Dermis blood vessel endothelial cell (primary cell): ENCODE data around the gene ZNF507. TPM values are rescaled to one million over a fixed set of nuclear protein-coding genes. Genes with fewer than 3 reads are reported as not detected.
"Not testable (repeated sequence)": the region's sequence is repeated elsewhere in the genome, so short reads cannot be mapped to it uniquely, and the experiment has no call there.

Experiments
- DNase-seq: peaks from one replicate; pipeline ENCODE4 v3.0.0; 2010
- total RNA-seq: library from RNA; depleted of rRNA; stranded (reverse); fragments of >200 nt; gene quantifications from 2 replicates; pipeline ENCODE4 v1.2.3, GENCODE V29; 2014

ZNF507 gene
- total RNA-seq, 1 donor from 2014 or later, result 12.3 TPM

DNA sequence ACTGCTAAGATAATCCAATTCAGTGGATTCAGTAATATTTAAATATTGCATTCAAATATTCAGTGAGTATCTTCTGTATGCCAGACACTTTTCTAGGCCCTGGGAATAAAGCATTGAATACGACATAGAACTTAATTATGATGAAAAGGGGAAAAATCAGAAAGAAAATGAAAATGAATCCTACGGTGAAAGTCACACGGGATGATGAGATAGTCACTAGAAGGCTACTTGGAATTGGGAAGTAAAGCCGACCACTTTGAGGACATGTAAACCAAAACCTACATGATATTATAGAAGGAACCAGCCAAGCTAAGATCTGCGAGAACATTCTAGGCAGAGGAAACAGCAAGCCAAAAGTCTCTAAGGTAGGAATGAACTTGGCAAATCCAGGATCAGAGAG is 70.3 kb downstream of the ZNF507 start:
- DNase-seq, result no peak

DNA sequence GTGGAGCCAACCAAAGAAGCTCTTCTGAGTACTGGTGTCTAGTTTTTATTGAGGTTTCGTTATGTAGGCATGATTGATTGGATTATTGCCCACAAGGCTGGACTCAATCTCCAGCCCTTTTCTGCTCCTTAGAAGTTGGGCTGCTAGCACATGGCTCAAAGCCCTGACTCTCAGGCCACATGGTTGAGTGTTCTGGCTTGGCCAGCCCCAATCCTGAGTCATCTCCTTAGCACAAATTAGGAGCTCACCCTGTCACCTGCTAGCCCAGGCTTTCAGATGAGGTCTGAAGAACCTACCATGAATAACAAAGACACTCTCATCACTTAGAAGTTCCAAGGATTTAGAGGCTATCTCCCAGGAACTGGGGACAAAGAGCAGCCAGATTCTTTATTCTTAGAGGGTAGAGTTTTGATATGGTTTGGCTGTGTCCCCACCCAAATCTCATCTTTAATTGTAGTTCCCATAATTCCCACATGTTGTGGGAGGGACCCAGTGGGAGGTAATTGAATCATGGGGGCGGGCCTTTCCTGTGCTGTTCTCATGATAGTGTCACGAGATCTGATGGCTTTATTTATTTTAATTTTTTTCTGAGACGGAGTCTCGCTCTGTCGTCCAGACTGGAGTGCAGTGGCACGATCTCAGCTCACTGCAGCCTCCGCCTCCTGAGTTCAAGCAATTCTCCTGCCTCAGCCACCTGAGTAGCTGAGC is 71.5 kb downstream of the ZNF507 start:
- DNase-seq, result no peak

DNA sequence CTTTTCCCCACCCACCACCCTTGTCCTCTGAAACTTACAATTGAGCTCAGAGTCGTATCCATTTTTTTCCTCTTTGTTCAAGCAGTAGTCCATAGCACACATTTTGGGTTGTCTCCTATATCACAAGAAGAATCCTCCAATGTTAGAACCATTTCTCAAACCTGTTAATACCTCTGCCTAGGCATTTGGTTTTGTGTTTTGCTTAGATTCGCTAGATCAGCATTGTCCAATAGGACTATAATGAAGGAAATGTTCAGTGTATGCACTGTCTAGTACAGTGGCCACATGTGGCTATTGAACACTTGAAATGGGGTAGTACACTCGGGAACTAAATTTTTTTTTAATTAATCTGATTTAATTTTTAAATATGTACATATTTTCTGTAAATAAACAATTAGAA is 72.7 kb downstream of the ZNF507 start:
- DNase-seq, result no peak

DNA sequence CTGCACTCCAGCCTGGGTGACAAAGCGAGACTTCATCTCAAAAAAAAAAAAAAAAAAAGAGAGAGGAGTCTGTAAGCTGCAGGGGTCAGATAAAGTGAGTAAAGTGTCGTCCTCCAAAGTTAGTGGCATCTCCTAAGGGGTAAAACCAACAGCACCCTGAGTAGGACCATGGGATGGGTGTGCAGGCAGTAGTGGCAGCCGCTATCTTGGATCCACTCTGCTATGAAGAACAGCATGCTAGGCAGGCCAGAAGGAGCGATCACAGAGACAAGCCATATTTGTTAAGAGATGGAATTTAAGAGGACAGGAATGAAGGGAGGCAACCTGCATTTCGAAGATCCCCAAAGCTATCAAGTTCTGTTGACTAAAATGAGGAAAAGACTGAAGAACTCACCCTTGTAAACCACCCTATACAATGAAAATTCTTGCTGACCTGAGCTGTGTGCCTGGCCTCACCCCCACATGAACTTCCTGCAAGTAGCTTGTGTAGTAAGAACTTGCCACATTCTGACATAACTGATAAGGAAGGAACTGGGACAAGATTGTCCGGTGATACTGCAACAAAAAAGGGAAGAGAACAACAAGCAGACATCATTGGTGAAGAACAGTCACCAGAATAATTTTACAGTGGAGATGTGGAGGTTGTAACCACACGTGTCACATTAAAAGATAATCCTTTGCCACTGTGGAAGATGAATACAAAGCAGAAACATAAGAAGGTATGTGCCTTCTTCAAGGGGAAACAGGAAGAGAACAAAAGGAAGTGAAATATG is 76.4 kb downstream of the ZNF507 start:
- DNase-seq, result peak; percentile 47

DNA sequence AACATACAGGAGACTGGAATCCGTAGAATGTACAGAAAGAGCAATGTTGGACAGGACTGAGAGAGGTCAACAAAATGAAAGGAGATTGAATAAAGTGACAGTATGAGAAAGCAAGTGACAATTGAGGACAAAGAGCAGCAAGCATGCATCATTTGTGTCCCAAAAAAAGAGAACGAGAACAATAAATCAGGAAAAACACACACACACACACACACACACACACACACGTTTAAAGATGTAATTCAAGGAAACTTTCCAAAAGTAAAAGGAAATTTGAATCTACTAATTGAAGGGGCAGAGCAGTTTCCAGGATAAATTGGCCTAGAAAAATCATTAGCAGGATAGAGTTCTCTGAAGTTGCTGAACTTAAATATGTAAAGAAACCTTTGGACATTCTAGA is 77.0 kb downstream of the ZNF507 start:
- no peak for DNase-seq

DNA sequence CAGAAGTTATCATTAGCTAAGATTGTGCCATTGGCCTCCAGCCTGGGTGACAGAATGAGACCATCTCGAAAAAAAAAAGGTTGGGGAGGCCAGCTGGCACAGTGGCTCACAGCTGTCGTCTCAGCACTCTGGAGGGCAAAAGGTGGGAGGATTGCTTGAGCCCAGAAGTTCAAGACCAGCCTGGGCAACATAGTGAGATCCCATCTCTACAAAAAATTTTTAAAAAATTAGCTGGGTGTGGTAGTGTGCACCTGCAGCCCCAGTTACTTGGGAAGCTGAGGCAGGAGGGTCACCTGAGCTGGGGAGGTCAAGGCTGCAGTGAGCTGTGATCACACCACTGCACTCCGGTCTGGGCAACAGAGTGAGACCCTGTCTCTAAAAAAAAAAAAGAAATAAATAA is 78.5 kb downstream of the ZNF507 start:
- not testable (repeated sequence) for DNase-seq

DNA sequence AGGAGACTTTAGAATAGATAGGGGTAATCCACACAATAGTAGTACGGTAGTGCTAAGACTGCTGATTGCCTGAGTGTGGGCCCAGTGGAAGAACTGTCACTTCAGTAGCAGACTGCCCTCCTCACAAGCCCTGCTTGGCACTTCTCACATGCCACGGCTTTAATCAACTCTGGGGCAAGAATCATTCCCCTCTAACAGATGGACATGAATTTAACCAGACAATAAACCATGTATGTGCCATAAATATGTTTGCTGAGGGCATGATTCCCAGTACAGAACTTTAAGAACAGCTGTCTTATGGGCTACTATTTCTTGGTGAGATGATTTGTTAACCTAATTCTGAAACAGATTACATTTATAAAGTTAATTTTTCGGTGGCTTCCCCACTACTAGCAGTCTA is 82.1 kb downstream of the ZNF507 start:
- DNase-seq, result no peak

DNA sequence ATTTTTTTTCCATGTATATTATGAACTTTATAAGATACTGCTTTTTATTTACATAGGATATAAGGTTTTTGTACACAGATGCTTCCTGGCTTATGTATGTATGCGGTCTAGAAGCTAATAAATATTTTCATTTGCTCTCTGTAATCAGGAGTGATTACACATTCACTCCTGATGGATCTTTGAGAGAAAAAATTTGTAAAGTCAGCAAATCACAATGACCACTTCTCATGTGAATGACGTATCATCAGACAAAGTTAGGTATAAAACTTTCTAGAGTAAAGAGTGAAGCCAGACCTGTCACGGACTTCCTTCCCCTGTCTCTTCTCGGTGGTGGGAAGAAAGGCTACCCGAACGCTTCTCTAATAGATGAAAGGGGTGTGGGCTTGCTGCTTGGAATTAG is 91.3 kb downstream of the ZNF507 start:
- no peak for DNase-seq

DNA sequence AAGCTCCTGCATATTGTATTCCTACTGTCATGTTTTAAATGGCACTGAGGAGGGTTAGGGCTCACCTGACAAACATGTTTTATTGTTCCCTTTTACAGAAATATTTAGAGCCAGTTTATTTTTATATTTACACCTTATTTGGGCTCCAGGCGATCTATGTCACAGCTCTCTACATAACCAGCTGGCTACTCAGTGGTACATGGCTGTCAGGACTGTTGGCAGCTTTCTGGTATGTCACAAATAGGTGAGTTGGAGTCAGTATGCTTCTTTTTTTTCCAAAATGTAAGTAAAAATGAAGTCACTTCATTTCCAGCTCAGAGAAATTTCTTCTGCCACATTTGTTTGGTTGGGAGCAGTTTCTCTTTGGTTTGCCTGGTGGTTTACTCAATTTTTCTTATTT is 91.7 kb downstream of the ZNF507 start:
- DNase-seq, result no peak

Other genes with a start within 250 kb of the ZNF507 start
- gene DPY19L3, start 60.2 kb downstream of the ZNF507 start, total RNA-seq, result 37.8 and 44.6 TPM in 2 replicates
- gene PDCD5, start 235.6 kb downstream of the ZNF507 start, total RNA-seq, result 90.0 and 105 TPM in 2 replicates